HCT116 (cell line): ENCODE results near the gene KCNK15.

Experiments
- SRF ChIP-seq: IDR thresholded peaks from 2 replicates; pipeline ENCODE4 v1.6.1; 2012; ENCODE audit warnings: low read depth
- TF ChIP-seq, protein P1 (sequence below), 3 experiments: fragments of 200-600 bp in 1 of 3; sonication (generic) in 1 of 3; IDR thresholded peaks in 2 of 3; conservative IDR thresholded peaks in 1 of 3; 2 replicates each; pipeline ENCODE4 v1.5.1; 2012 to 2017; ENCODE audit warnings: low read depth in 2 of 3, low read length in 2 of 3, antibody characterized with exemption in 1 of 3, borderline replicate concordance in 1 of 3, control low read depth in 1 of 3, mild to moderate bottlenecking in 1 of 3, mixed read lengths in 1 of 3, mixed run types in 1 of 3, moderate library complexity in 1 of 3; ENCODE audit not compliant: insufficient read depth in 1 of 3

DNA sequence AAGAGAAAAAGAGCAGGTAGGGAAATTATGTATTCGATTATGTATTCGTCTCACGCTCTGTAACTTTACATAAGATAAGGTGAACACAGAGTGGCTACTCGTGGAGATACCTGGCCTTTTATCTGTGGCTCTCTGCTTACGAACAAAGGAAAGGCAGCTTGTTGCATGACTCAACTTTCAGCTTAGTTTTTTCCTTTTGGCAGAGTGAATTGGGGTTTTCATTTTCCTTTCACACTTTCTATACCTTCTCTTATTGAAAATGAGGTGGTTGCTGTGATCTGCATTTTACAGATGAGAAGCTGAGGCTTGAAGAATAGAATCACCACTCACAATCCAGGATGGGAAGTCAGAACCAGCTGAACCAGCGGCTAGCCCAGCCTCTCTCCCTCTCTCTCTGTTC, 13.3 kb upstream of the KCNK15 start:
- TF ChIP-seq SRF = no peak
- TF ChIP-seq, protein P1, sequence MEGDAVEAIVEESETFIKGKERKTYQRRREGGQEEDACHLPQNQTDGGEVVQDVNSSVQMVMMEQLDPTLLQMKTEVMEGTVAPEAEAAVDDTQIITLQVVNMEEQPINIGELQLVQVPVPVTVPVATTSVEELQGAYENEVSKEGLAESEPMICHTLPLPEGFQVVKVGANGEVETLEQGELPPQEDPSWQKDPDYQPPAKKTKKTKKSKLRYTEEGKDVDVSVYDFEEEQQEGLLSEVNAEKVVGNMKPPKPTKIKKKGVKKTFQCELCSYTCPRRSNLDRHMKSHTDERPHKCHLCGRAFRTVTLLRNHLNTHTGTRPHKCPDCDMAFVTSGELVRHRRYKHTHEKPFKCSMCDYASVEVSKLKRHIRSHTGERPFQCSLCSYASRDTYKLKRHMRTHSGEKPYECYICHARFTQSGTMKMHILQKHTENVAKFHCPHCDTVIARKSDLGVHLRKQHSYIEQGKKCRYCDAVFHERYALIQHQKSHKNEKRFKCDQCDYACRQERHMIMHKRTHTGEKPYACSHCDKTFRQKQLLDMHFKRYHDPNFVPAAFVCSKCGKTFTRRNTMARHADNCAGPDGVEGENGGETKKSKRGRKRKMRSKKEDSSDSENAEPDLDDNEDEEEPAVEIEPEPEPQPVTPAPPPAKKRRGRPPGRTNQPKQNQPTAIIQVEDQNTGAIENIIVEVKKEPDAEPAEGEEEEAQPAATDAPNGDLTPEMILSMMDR (IDR thresholded peaks at IDR 0.05 in 2 of 3, conservative IDR thresholded peaks at IDR 0.05 in 1 of 3; ENCODE audit: borderline replicate concordance in 1 of 3, insufficient read depth in 1 of 3, low read depth in 2 of 3, low read length in 2 of 3) = no peak
